Activated T-helper 17 cell treated with anti-CD3 and anti-CD28 coated beads, Interleukin-2, amount 50 U/mL, for 72 hours (primary cell): ENCODE data around the gene NES. TPM values are rescaled to one million over a fixed set of nuclear protein-coding genes. Genes with fewer than 3 reads are reported as not detected.
A peak's percentile ranks its signal among the peaks of the same experiment; 100 is the strongest.

Experiments used
- ATAC-seq: fragments of 150-1000 bp; cut with Tn5 transposase; replicated peaks from 2 replicates; pipeline ENCODE4 v1.10.0; 2021; ENCODE audit warnings: mild to moderate bottlenecking, moderate library complexity
- H3K27ac Mint-ChIP-seq: one replicate; pipeline ENCODE4 v1.8.0; 2022; ENCODE audit warnings: mixed read lengths
- H3K27me3 Mint-ChIP-seq: one replicate; pipeline ENCODE4 v1.8.0; 2022; ENCODE audit warnings: mixed read lengths
- H3K36me3 Mint-ChIP-seq: one replicate; pipeline ENCODE4 v1.8.0; 2022; ENCODE audit warnings: low read depth, mild to moderate bottlenecking, mixed read lengths
- H3K4me1 Mint-ChIP-seq: one replicate; pipeline ENCODE4 v1.8.0; 2022; ENCODE audit warnings: mixed read lengths
- H3K4me3 Mint-ChIP-seq: one replicate; pipeline ENCODE4 v1.8.0; 2022; ENCODE audit warnings: mild to moderate bottlenecking, mixed read lengths
- H3K9me3 Mint-ChIP-seq: one replicate; pipeline ENCODE4 v1.8.0; 2022; ENCODE audit warnings: mixed read lengths
- total RNA-seq, 2 donors: library from RNA; stranded (reverse); gene quantifications; one replicate each; pipeline ENCODE4 v1.2.3, GENCODE V29; 2022

NES gene
- total RNA-seq, 2 donors from 2014 or later, result 0.05 TPM; not detected in 1

DNA sequence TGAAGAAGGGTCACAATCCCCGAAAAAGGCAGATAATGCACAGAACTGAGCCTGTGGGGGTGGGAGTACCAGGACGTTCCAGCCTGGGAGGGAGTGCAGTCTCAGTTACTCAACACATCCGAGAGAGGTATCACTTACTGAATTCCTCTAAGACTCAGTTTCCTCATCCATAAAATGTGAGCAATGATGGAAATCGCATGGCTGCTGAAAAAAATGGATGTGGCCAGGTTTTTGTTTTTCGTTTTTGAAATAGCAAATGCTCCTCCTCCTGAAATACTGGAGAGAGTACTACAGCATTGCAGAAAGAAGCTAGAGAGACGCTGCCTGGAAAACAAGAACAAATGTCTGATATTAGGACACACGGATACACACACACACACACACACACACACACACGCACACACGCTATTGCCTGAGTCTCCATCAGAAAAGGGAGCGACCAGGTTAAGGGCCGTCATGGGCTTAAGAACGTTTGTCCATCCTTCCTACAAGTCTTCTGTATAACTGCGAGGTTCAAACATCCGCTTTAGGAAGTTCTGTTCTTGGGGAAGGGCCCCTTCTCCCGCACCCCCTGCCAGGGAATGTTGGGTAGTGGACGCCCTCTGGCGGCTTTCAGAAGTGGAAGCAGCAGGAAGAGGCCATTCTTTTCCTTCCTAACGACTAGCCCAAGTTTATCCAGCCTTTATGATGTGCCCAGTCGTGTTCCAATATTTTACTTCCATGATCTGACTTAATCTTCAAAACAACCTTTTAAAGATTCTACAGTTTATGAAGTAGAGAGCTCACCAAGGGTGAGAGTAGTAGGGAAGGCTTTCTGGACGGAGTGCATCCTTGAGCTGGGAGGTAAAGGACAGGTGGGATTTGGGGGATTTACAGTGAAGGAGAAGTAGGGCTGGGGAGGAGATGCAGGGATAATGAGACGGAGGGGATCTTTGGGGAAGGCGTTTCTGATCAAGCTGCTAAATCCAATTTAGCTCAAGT lies 699 bp upstream of the NES start:
- H3K4me3 Mint-ChIP-seq, result peak overlapping the region; percentile 29
- H3K27ac Mint-ChIP-seq, result no peak overlapping the region
- H3K27me3 Mint-ChIP-seq, result peaks cover 57% of the 10 kb centered on the region
- H3K36me3 Mint-ChIP-seq, result no peaks in the 10 kb centered on the region
- no peak for ATAC-seq
- H3K4me1 Mint-ChIP-seq, result peaks cover 7% of the 10 kb centered on the region
- H3K9me3 Mint-ChIP-seq, result no peaks in the 10 kb centered on the region

DNA sequence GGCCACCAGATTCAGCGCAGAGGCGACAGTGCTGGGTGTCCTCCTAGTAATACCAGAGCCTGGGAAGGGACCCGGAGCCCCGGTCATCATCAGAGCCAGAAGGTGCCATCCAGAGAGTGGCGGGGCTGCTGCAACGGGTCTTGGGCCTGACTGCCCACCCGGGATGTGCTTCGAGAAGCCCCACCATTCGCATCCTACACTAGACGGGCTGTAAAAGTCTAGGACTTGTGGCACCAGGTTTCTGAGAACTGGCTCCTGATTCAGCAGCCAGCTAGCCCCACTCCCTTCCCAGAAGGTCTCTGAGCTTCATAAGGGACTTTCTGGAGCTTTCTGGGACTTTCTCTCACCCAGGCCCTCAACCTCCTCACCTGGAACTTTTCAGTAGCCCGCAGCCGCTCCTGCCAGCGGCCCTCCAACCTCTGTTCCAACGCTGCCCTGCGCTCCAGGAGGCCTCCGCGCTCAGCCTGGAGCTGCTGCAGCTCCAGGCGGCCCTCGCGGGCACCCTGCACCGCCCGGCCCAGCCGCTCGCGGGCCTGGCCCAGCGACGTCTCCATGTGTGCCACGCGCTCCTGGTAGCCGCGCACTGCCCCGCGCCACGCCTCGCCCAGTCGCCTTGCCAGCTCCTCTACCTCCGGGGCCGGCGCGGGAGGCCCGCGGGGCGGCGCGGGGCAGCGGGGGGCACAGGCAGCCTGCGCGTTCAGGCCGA lies 940 bp downstream of the NES start:
- no peak overlapping the region for H3K4me3 Mint-ChIP-seq
- H3K9me3 Mint-ChIP-seq, result no peaks in the 10 kb centered on the region
- H3K36me3 Mint-ChIP-seq, result no peaks in the 10 kb centered on the region
- H3K27me3 Mint-ChIP-seq, result peaks cover 54% of the 10 kb centered on the region
- no peak overlapping the region for H3K27ac Mint-ChIP-seq
- peaks cover 7% of the 10 kb centered on the region for H3K4me1 Mint-ChIP-seq
- ATAC-seq, result no peak

DNA sequence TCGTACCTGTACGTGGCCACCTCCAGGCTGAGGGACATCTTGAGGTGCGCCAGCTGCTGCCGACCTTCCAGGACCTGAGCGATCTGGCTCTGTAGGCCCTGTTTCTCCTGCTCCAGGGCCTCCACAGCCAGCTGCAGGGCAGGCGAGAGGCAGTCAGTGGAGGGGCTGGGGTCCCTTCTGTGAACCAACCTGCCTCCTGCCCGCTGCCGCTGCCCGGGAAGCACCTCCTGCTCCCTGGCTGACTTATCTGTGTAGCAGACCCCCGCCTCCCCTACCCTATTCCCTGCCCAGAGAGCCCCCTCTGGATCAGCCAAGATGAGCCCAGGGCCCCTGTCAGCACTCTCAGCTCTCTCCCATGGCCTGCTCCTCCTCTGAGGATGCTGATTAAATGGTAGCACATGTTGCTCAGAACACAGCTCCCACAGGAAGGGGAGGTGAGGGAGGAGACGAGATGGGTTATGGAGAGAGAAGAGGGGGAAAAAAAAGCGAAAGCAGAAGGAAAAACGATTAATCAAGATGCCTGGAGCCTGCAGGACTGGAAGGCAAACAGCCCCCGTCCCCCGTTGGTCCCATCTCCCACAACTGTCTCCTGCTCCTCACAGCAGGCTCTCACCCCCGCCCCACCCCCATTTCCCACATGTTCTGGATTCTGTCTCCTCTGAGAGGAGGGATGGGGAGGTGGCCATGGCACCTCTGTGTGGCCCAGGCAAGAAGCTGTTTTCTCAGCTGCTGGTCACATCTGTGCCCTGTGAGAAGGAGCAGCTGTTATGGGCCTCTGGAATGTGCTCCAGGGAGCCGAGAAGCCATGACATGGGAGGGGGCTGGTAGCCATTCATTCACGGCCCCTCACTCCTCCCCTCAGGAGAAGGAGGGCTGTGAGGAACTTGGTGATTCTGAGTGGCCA lies 1.7 kb downstream of the NES start:
- Mint-ChIP-seq H3K9me3 (no peaks in the 10 kb centered on the region), H3K36me3 (no peaks in the 10 kb centered on the region), H3K4me3 (no peak overlapping the region), H3K4me1 (peaks cover 7% of the 10 kb centered on the region), H3K27ac (no peak overlapping the region), H3K27me3 (peaks cover 52% of the 10 kb centered on the region)
- ATAC-seq, result no peak

DNA sequence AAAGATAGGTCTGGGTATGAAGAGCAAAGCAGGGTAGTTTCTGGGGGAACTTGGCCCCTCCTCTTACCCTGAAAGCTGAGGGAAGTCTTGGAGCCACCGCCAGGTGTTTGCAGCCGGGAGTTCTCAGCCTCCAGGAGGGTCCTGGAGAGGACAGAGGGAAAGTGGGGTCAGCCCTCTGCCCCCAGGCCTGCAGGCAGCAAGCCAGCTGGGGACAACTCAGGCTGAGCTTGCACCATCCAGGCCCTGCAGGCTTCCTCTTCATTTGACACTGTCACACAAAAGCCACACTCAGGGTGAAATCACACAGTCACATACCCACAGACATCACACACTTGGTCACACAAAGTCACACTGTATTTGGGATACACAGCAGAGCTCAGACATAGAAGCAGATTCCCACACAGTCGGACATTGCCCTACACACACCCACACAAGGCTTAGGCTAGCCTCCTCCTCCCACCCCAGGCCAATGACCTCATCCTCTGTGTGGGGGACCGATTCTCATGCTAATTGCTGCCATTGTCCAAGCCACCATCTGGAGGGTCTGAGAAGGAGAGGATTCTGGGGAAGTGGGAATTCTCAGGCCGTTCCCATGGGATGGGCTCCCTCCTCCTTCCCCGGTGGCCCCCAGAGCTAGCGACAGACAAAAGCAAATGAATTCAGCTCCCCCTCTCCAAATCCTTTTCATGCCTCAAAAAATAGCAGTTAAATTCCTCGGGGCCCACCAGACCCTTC lies 3.7 kb downstream of the NES start:
- Mint-ChIP-seq H3K4me3 (no peak overlapping the region), H3K36me3 (no peaks in the 10 kb centered on the region), H3K27me3 (peaks cover 39% of the 10 kb centered on the region), H3K4me1 (peaks cover 7% of the 10 kb centered on the region), H3K27ac (peak overlapping the region; percentile 42), H3K9me3 (no peaks in the 10 kb centered on the region)
- ATAC-seq, result no peak

DNA sequence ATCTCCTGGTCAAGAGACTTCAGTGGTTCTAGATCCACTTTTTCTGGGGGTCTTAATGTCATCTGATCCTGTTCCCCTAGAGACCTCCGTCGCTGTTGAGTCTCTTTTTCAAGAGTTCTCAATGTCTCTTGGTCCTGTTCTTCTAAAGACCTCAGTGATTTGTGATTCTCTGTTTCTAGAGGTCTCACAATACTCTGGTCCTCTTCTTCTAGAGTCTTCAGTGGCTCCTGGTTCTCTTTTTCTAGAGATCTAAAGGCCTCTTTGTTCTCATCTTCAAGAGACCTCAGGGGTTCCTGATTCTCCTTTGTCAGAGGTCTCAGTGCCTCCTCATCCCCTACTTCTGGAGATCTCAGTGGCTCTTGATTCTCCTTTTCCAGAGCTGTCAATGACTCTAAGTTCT lies 5.4 kb downstream of the NES start:
- Mint-ChIP-seq H3K9me3 (no peaks in the 10 kb centered on the region), H3K4me3 (no peak overlapping the region), H3K27ac (peak overlapping the region; percentile 6), H3K36me3 (no peaks in the 10 kb centered on the region), H3K27me3 (peaks cover 23% of the 10 kb centered on the region), H3K4me1 (no peaks in the 10 kb centered on the region)
- no peak for ATAC-seq

DNA sequence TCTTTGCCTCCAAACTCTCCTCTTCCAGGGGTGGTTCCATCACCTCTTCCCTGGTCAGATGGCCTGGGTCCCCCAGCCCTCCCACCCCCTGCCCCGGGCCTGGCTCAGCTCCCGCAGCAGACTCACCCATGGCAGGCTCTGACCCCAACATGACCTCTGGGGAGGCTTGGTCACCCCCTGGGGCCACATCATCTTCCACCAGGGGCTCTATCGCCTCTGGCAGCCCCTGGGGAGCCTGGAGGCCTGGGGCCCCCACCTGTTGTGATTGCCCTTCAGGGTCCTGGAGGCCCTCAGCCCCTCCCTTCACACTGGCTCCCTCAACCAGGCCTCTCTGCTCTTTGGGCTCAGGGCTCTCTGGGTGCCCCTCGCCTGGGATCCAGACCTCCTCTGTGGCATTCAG lies 6.4 kb downstream of the NES start:
- no peak overlapping the region for H3K27ac Mint-ChIP-seq
- H3K4me1 Mint-ChIP-seq, result no peaks in the 10 kb centered on the region
- H3K9me3 Mint-ChIP-seq, result no peaks in the 10 kb centered on the region
- peaks cover 23% of the 10 kb centered on the region for H3K27me3 Mint-ChIP-seq
- ATAC-seq, result no peak
- H3K36me3 Mint-ChIP-seq, result no peaks in the 10 kb centered on the region
- H3K4me3 Mint-ChIP-seq, result no peak overlapping the region

DNA sequence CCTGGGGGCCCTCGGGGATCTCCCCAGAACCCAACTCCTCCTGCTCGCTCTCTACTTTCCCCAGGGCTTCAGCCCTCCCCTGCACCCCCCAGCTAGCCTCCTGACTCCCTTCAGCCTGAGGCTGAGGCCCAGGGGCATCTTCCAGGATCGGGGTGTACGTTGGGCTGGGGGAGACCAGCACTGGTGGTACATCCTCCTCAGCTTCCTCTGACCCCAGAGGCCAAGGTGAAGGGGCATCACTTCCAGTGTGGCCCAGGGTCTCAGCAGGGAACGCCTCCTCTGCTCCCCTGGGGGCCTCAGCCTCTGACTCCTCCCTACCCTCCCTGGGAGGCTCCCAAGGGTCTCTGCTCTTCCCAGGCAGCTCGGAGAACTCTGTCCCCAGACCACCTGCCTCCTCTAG lies 6.8 kb downstream of the NES start:
- peaks cover 23% of the 10 kb centered on the region for H3K27me3 Mint-ChIP-seq
- no peaks in the 10 kb centered on the region for H3K9me3 Mint-ChIP-seq
- H3K4me1 Mint-ChIP-seq, result no peaks in the 10 kb centered on the region
- no peaks in the 10 kb centered on the region for H3K36me3 Mint-ChIP-seq
- no peak for ATAC-seq
- H3K4me3 Mint-ChIP-seq, result no peak overlapping the region
- H3K27ac Mint-ChIP-seq, result no peak overlapping the region

DNA sequence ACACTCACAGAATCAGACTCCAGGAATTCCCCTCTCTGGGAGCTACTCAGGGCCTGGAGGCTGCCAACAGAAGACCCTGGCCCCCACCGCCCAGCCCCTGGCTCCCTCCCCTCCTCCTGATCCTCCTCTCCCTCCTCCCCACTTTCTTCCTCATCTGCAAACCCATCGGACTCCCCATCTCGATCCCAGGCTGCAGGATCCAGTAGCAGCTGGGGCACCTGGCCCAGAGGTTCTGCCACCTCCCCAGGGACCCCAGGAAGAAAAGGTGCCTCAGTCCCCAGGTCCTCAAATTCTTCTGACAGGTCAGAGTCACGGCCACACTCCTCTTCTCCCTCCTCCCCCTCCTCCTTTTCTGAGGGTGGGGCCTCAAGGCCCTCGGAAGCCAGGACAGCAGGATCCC lies 7.4 kb downstream of the NES start:
- no peak for ATAC-seq
- H3K4me1 Mint-ChIP-seq, result no peaks in the 10 kb centered on the region
- peak overlapping the region; percentile 50 for H3K27ac Mint-ChIP-seq
- H3K27me3 Mint-ChIP-seq, result peaks cover 23% of the 10 kb centered on the region
- no peaks in the 10 kb centered on the region for H3K36me3 Mint-ChIP-seq
- no peaks in the 10 kb centered on the region for H3K9me3 Mint-ChIP-seq
- H3K4me3 Mint-ChIP-seq, result no peak overlapping the region

DNA sequence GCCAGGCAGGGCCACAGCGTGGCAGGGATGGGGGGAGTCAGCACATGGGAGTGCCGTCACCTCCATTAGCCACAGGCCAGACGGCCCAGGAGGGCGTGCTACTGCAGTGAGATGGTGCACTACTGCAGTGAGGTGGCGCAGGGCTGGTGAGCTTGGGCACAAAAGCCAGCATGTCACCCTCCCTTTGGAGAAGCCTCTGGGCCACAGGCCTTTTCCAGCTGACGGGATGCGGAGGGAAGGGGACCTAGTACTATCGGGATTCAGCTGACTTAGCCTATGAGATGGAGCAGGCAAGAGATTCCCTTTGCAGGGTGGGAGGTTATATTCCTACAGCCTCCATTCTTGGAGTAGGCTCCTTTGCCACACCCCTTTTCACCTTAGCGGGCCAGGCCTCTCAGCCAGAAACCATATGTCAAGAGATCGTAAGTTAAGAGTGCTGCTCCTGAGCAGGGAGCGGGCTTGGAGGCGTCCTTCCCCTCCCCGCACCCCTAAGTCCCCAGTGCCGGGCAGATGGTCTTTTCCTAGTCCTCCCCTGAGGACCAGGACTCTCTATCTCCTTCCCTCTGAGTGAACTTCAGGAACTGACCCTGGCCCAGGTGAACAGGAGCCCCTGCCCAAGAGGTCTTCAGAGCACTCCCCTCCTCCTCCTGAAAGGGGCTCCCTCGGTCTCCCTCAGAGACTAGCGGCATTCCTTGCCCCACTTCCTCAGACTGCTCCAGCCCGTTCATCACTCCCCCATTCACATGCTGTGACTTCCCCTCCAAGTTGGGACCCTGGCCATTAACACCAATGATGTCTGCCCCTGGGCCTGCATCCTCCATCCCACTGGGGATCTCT lies 8.2 kb downstream of the NES start:
- Mint-ChIP-seq H3K27me3 (peaks cover 19% of the 10 kb centered on the region), H3K27ac (peak overlapping the region; percentile 50), H3K36me3 (no peaks in the 10 kb centered on the region), H3K9me3 (no peaks in the 10 kb centered on the region), H3K4me1 (no peaks in the 10 kb centered on the region), H3K4me3 (no peak overlapping the region)
- ATAC-seq, result no peak

DNA sequence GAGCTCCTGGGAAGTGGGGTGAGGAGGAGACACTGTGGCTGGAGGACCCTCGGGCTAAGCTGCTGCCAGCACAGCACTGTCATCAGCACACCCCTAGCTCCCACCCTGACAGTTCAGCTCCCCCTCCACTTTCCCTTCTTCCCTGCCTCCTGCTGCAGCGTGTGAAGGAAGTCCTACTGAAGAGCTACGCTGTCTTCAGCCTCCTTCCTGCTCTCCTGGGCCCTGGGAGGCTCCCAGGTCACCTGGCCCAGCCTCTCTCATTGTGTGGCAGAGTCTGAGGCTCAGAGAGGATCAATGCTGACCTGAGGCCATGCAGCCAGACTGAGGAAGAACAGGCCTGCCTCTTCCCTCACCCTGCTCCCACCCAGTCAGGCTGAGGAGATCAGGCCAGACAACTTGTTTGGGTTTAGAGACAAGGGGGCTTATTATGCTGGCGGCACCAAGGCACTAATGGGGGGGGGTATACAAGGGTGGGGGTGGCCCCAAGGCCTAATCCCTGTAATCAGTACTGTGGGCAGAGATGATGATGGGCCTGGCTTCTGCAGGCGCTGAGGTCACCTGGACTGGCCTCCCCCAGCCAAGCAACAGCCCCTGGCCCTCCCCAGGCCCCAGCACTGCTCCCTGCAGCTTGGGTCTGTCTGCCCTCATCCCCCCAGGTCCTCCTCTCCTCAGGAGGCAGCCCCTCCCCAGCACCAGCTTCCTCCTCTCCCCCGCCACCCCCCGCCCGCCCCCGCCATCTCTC lies 9.1 kb downstream of the NES start:
- no peaks in the 10 kb centered on the region for H3K9me3 Mint-ChIP-seq
- no peaks in the 10 kb centered on the region for H3K4me1 Mint-ChIP-seq
- ATAC-seq, result no peak
- no peak overlapping the region for H3K4me3 Mint-ChIP-seq
- H3K36me3 Mint-ChIP-seq, result no peaks in the 10 kb centered on the region
- H3K27ac Mint-ChIP-seq, result no peak overlapping the region
- H3K27me3 Mint-ChIP-seq, result peaks cover 10% of the 10 kb centered on the region

DNA sequence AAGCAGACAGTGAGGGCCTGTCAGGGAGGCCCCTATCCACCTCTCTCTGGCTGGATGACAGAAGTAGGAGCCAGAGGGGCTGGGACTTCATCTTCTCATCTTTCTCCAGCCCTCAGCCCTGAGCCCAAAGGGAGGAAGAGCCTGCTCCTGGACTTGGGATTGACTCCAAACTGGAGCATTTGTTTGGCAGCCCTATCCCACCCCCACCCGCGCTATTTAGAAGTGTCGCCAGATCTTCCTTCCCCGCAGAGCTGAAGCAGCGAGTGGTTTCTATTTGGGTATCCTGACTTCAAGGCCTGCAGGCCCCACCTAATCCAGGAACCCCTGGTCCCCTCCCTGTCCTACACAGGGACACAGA lies 9.6 kb downstream of the NES start:
- Mint-ChIP-seq H3K4me1 (no peaks in the 10 kb centered on the region), H3K27ac (no peak overlapping the region), H3K27me3 (peaks cover 8% of the 10 kb centered on the region), H3K36me3 (no peaks in the 10 kb centered on the region), H3K9me3 (no peaks in the 10 kb centered on the region), H3K4me3 (no peak overlapping the region)
- no peak for ATAC-seq

DNA sequence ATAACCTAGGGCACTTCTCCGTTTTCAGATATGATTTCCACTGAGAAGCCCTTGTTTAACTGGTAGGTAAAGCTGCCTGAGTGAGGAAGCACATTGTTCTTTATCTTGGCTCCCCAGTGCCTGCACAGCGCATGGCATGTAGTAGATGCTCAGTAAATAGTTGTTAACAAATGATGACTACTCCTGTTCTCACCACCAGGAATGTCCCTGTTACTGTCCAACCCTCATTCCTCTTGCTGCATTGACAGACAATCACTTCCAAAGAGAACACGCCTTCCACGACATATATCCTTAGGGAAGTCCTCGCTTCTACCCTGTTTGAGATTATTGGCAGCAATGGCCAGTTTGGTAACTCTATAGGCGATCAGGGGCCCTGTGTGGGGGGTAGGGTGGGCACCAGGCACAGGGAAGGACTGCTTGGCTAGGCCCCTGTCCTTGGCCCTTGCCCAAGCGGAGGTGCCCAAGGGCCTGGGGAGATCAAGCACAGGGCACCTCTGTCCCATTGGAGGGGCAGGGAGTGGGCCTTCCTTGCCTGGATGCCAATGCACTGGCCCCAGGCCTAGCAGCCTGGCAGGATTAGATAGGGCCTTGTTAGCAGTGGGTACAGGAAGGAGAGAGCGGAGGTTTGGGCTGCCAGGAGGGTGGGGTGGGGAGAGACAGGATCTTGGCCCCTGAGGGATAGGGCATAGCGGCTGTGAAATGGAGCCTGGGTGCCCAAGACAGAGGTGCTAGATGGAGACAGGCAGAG lies 10.2 kb downstream of the NES start:
- Mint-ChIP-seq H3K9me3 (no peaks in the 10 kb centered on the region), H3K27me3 (peaks cover 8% of the 10 kb centered on the region), H3K4me3 (no peak overlapping the region), H3K4me1 (peaks cover 4% of the 10 kb centered on the region), H3K27ac (no peak overlapping the region), H3K36me3 (no peaks in the 10 kb centered on the region)
- no peak for ATAC-seq
